Parathyroid adenoma (tissue), 2 donors: Measurements from ENCODE around the gene IPCEF1.

Experiments used
- H2AFZ ChIP-seq: fragments of 300-600 bp; sonication (generic); one replicate; pipeline ENCODE4 v1.7.0; 2017; ENCODE audit warnings: antibody characterized with exemption, mild to moderate bottlenecking
- H3K27ac ChIP-seq: fragments of 300-600 bp; sonication (generic); one replicate; pipeline ENCODE4 v1.7.0; 2017
- H3K27me3 ChIP-seq: fragments of 300-600 bp; sonication (generic); one replicate; pipeline ENCODE4 v1.7.0; 2017; ENCODE audit warnings: low read length; ENCODE audit not compliant: control insufficient read depth, insufficient read depth
- H3K36me3 ChIP-seq: fragments of 300-600 bp; sonication (generic); one replicate; pipeline ENCODE4 v1.7.0; 2017; ENCODE audit warnings: low read length; ENCODE audit not compliant: control insufficient read depth, insufficient read depth
- H3K4me1 ChIP-seq: fragments of 300-600 bp; sonication (generic); one replicate; pipeline ENCODE4 v1.7.0; 2017; ENCODE audit warnings: control low read depth
- H3K4me2 ChIP-seq: fragments of 300-600 bp; sonication (generic); one replicate; pipeline ENCODE4 v1.7.0; 2017; ENCODE audit warnings: low read length
- H3K4me3 ChIP-seq: fragments of 300-600 bp; sonication (generic); one replicate; pipeline ENCODE4 v1.7.0; 2017; ENCODE audit warnings: low read depth, low read length
- H3K79me2 ChIP-seq: fragments of 300-600 bp; sonication (generic); one replicate; pipeline ENCODE4 v1.7.0; 2017; ENCODE audit warnings: control low read depth
- H3K9ac ChIP-seq: fragments of 300-600 bp; sonication (generic); one replicate; pipeline ENCODE4 v1.7.0; 2017; ENCODE audit warnings: mild to moderate bottlenecking
- H3K9me3 ChIP-seq: fragments of 300-600 bp; sonication (generic); one replicate; pipeline ENCODE4 v1.7.0; 2017; ENCODE audit warnings: low read length; ENCODE audit not compliant: control insufficient read depth
- CTCF ChIP-seq: fragments of 300-600 bp; sonication (generic); IDR thresholded peaks from one replicate; pipeline ENCODE4 v1.7.0; 2017; ENCODE audit warnings: antibody characterized with exemption, mild to moderate bottlenecking
- donor health status: primary hyperparathyroidism.

Gene IPCEF1

GRCh38 chr6:154246723-154247118 is 109.9 kb downstream of the IPCEF1 start:
- no peak for TF ChIP-seq CTCF
- Histone ChIP-seq H3K36me3 (no peaks in the 10 kb centered on the region), H3K4me3 (no peak overlapping the region), H3K27me3 (no peaks in the 10 kb centered on the region), H3K4me2 (peak overlapping the region; percentile 15), H3K9ac (no peak overlapping the region), H3K27ac (no peak overlapping the region), H3K4me1 (peaks cover 2% of the 10 kb centered on the region), H3K79me2 (no peaks in the 10 kb centered on the region), H3K9me3 (no peaks in the 10 kb centered on the region), H2AFZ (no peak overlapping the region)

GRCh38 chr6:154245506-154245905 is 111.1 kb downstream of the IPCEF1 start:
- no peaks in the 10 kb centered on the region for H3K36me3 ChIP-seq
- H3K9ac ChIP-seq = no peak overlapping the region
- no peak overlapping the region for H3K4me3 ChIP-seq
- no peaks in the 10 kb centered on the region for H3K9me3 ChIP-seq
- H3K79me2 ChIP-seq = no peaks in the 10 kb centered on the region
- H3K4me2 ChIP-seq = no peak overlapping the region
- H2AFZ ChIP-seq = no peak overlapping the region
- no peaks in the 10 kb centered on the region for H3K27me3 ChIP-seq
- no peak for TF ChIP-seq CTCF
- H3K27ac ChIP-seq = no peak overlapping the region
- H3K4me1 ChIP-seq = peaks cover 2% of the 10 kb centered on the region

- Histone ChIP-seq H3K27me3 (no peaks in the 10 kb centered on the region), H3K79me2 (no peaks in the 10 kb centered on the region), H2AFZ (no peak overlapping the region), H3K4me1 (peaks cover 2% of the 10 kb centered on the region), H3K27ac (no peak overlapping the region), H3K4me2 (no peak overlapping the region), H3K36me3 (no peaks in the 10 kb centered on the region), H3K4me3 (no peak overlapping the region), H3K9me3 (no peaks in the 10 kb centered on the region), H3K9ac (no peak overlapping the region)
- TF ChIP-seq CTCF = no peak
Measured at GRCh38 chr6:154243793-154244750, 112.5 kb downstream of the IPCEF1 start.

GRCh38 chr6:154242617-154243357 is 113.8 kb downstream of the IPCEF1 start:
- Histone ChIP-seq H3K4me3 (no peak overlapping the region), H2AFZ (no peak overlapping the region), H3K79me2 (no peaks in the 10 kb centered on the region), H3K4me1 (peaks cover 2% of the 10 kb centered on the region), H3K36me3 (no peaks in the 10 kb centered on the region), H3K9me3 (no peaks in the 10 kb centered on the region), H3K4me2 (no peak overlapping the region), H3K9ac (no peak overlapping the region), H3K27me3 (no peaks in the 10 kb centered on the region), H3K27ac (no peak overlapping the region)
- TF ChIP-seq CTCF = no peak
